Memory B cell (primary cell): ENCODE data around the gene CDCA3.
"Not testable (repeated sequence)": the region's sequence is repeated elsewhere in the genome, so short reads cannot be mapped to it uniquely, and the experiment has no call there.

ENCODE experiments used
- ATAC-seq: fragments of 150-1000 bp; cut with Tn5 transposase; 2 replicates; pipeline ENCODE4 v1.10.0; 2021; ENCODE audit warnings: low read depth, mild to moderate bottlenecking, moderate library complexity
- DNase-seq, 2 donors: peaks; one replicate each; pipeline ENCODE4 v3.0.0; 2022; ENCODE audit warnings: low spot score in 2 of 2
- H3K27ac Mint-ChIP-seq: one replicate; pipeline ENCODE4 v1.8.0; 2022; ENCODE audit warnings: mild to moderate bottlenecking, moderate library complexity, mixed read lengths
- H3K27me3 Mint-ChIP-seq: one replicate; pipeline ENCODE4 v1.8.0; 2022; ENCODE audit warnings: mixed read lengths
- H3K36me3 Mint-ChIP-seq: one replicate; pipeline ENCODE4 v1.8.0; 2022; ENCODE audit warnings: mild to moderate bottlenecking, mixed read lengths
- H3K4me1 Mint-ChIP-seq: one replicate; pipeline ENCODE4 v1.8.0; 2022; ENCODE audit warnings: mixed read lengths
- H3K4me3 Mint-ChIP-seq: one replicate; pipeline ENCODE4 v1.8.0; 2022; ENCODE audit warnings: mild to moderate bottlenecking, moderate library complexity, mixed read lengths
- H3K9me3 Mint-ChIP-seq: one replicate; pipeline ENCODE4 v1.8.0; 2022; ENCODE audit warnings: mixed read lengths

Gene CDCA3

DNA sequence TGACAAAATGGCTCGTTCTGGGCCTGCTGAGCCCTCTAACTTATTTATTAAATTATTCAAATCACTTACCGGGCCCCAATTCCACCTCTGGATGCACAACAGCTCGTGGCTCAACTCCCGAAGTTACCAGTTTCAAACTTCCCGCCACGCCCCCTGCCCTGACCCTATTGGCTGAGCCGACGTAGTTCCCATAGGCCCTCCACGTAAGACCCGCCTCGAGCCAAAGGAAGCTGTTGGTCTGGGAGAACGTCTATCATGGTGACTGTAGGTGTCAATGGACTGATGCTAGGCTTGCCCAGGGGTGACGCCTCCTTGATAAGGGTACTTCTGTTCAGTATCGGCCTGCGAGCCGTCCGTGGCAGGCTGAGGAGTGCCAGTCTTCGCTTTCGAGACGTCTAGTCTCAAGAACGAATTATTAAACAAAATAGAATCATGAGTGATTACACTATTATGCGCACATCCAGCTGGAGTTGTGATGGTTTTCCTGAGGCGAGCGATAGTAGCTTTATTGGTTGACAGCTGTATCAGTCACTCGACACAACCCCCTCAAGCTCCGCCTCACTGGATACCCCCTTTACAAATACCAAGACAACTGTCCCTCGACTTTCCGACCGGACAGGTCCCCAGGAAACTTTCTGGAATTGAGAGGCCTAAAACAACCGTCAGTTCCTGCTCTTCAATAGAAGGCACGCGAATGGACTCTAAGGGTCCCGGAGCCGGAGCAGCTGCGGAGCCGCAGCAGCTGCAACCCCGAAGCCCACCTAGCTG lies at the start of gene CDCA3:
Gene CDCA3, minus strand, starts transcription at position 134 of the 768 bp plus-strand sequence. CDS start 334 bp downstream, outside the sequence.
- Mint-ChIP-seq H3K4me3 (peak within 1 kb of the TSS; percentile 90), H3K27ac (peak within 1 kb of the TSS; percentile 84), H3K9me3 (no peaks in the 10 kb centered on the region), H3K27me3 (no peaks in the 10 kb centered on the region), H3K36me3 (peaks cover 8% of the 10 kb centered on the region), H3K4me1 (peaks cover 20% of the 10 kb centered on the region)
- peak; percentile 54 for ATAC-seq
- DNase-seq = peak; percentile 85 to 90

DNA sequence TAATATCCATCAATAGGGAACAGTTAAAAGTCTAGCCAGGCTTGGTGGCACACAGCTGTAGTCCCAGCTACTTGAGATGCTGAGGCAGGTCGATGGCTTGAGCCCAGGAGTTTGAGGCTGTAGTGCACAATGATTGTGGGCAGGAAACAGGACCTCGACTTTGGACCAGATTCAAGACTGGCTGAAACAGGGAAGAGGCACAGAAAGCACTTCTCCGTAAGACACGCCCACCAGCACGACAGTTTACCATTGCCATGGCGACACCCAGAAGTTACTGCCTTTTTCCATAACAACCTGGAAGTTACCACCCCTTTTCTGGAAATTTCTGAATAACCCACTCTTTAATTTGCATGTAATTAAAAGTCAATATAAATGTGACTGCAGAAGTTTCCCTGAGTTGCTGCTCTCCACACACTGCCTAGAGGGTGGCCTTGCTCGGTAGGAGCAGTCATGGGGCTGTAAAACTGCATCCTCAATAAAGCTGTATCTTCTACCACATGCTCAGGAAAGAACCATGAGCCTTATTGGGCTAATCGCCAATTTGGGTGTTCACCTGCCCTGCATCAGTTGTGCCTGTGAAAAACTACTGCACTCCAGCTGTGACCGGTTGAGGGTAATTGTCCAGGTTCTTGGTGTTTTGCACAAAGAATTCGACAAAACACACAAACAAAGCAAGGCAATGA lies 48.9 kb upstream of the CDCA3 start:
- H3K4me1 Mint-ChIP-seq = peaks cover 9% of the 10 kb centered on the region
- ATAC-seq (no peak), DNase-seq (no peak)
- H3K27me3 Mint-ChIP-seq = no peaks in the 10 kb centered on the region
- H3K9me3 Mint-ChIP-seq = no peaks in the 10 kb centered on the region
- no peak overlapping the region for H3K27ac Mint-ChIP-seq
- H3K4me3 Mint-ChIP-seq = no peak overlapping the region
- no peaks in the 10 kb centered on the region for H3K36me3 Mint-ChIP-seq

DNA sequence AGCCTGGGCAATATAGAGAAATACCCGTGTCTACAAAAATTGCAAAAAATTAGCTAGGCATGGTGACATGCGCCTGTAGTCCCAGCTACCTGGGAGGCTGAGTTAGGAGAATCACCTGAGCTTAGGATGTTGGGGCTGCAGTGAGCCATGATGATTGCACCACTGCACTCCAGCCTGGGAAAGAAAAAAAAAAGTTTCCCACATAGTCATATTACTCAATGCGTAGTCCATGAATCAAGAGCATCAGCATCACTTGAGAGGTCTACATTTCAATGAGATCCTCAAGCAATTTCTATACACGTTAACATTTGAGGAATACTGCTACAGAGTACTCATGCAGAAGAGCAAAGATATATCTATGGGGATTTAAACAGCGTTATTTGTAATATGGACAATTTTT lies 48.3 kb upstream of the CDCA3 start:
- no peak for ATAC-seq
- H3K4me1 Mint-ChIP-seq = peaks cover 9% of the 10 kb centered on the region

DNA sequence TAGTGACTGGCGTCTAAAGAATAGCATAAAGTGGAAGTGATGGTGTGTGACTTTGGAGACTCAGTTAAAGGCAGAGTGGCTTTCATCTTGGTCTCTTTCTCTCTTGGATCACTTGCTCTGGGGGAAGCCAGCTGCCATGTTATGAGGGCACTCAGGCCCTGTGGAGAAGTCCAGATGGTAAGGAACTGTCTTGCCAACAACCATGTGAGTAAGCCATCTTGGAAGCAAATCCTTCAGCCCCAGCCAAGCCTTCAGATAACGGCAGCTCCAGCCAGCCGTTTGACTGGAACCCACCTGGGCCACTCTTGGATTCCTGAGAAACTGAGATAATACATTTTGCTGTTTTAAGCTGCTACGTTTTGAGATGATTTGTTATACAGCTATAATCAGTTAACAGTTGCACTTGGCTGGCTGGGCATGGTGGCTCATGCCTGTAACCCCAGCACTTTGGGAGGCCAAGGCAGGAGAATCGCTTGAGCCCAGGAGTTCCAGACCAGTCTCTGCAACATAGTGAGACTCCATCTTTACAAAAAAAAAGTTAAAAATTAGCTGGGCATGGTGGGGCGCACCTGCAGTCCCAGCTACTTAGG lies 45.9 kb upstream of the CDCA3 start:
- Mint-ChIP-seq H3K4me3 (no peak overlapping the region), H3K4me1 (peaks cover 4% of the 10 kb centered on the region), H3K27ac (no peak overlapping the region), H3K36me3 (no peaks in the 10 kb centered on the region), H3K27me3 (no peaks in the 10 kb centered on the region), H3K9me3 (no peaks in the 10 kb centered on the region)
- no peak for ATAC-seq
- no peak for DNase-seq

More for the DNA sequence above, 48.3 kb upstream of the CDCA3 start:
- no peak for DNase-seq
- no peaks in the 10 kb centered on the region for H3K36me3 Mint-ChIP-seq
- no peak overlapping the region for H3K27ac Mint-ChIP-seq
- H3K27me3 Mint-ChIP-seq = no peaks in the 10 kb centered on the region
- H3K4me3 Mint-ChIP-seq = no peak overlapping the region
- no peaks in the 10 kb centered on the region for H3K9me3 Mint-ChIP-seq

DNA sequence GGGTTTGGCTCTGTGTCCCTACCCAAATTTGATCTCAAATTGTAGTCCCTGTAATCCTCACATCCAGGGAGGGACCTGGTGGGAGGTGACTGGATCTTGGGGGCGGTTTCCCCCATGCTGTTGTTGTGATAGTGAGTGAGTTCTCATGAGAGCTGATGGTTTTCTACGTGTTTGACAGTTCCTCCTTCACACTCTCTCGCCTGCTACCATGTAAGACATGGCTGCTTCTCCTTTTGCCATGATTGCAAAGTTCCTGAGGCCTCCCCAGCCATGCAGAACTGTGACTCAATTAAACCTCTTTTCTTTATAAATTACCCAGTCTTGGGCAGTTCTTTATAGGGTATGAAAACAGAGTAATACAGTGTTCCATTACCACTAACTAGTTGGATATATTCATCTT lies 43.2 kb upstream of the CDCA3 start:
- no peak for ATAC-seq
- Mint-ChIP-seq H3K27me3 (no peaks in the 10 kb centered on the region), H3K36me3 (no peaks in the 10 kb centered on the region), H3K4me3 (no peak overlapping the region), H3K27ac (no peak overlapping the region), H3K9me3 (no peaks in the 10 kb centered on the region), H3K4me1 (peaks cover 3% of the 10 kb centered on the region)
- no peak for DNase-seq

DNA sequence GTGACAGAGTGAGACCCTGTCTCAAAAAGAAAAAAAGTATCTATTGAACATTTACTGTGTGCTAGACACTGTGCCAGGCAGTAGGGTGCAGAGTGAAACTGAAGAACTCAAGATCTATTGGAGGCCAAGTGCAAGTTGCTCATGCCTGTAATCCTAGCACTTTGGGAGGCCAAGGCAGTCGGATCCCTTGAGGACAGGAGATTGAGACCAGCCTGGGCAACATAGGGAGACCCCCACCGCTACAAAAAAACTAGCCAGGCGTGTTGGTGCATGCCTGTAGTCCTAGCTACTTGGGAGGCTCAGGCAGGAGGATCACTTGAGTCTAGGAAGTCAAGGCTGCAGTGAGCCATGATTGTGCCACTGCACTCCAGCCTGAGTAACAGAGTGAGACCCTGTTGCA lies 41.6 kb upstream of the CDCA3 start:
- not testable (repeated sequence) for H3K36me3 Mint-ChIP-seq, ATAC-seq, H3K4me1 Mint-ChIP-seq, H3K27me3 Mint-ChIP-seq, H3K27ac Mint-ChIP-seq, H3K9me3 Mint-ChIP-seq, DNase-seq
- H3K4me3 Mint-ChIP-seq = peak overlapping the region; percentile 24

DNA sequence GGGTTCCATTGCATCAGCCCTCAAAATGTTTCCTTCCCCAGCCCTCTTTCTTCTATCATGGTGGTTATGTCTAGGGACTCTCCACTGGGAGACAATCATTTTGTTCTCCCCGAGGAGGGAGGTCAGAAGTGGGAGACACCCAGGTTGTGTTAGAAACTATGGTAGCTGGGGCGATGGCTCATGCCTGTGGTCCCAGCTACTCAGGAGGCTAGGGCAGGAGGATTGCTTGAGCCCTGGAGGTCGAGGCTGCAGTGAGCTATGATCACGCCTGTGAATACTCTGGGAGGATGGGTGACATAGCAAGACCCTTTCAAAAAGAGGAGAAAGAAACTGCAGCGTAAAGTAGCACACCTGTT lies 40.5 kb upstream of the CDCA3 start:
- no peaks in the 10 kb centered on the region for H3K9me3 Mint-ChIP-seq
- H3K4me1 Mint-ChIP-seq = peaks cover 2% of the 10 kb centered on the region
- ATAC-seq (no peak), DNase-seq (no peak)
- H3K27me3 Mint-ChIP-seq = no peaks in the 10 kb centered on the region
- H3K27ac Mint-ChIP-seq = peak overlapping the region; percentile 91
- H3K36me3 Mint-ChIP-seq = no peaks in the 10 kb centered on the region
- H3K4me3 Mint-ChIP-seq = peak overlapping the region; percentile 85

DNA sequence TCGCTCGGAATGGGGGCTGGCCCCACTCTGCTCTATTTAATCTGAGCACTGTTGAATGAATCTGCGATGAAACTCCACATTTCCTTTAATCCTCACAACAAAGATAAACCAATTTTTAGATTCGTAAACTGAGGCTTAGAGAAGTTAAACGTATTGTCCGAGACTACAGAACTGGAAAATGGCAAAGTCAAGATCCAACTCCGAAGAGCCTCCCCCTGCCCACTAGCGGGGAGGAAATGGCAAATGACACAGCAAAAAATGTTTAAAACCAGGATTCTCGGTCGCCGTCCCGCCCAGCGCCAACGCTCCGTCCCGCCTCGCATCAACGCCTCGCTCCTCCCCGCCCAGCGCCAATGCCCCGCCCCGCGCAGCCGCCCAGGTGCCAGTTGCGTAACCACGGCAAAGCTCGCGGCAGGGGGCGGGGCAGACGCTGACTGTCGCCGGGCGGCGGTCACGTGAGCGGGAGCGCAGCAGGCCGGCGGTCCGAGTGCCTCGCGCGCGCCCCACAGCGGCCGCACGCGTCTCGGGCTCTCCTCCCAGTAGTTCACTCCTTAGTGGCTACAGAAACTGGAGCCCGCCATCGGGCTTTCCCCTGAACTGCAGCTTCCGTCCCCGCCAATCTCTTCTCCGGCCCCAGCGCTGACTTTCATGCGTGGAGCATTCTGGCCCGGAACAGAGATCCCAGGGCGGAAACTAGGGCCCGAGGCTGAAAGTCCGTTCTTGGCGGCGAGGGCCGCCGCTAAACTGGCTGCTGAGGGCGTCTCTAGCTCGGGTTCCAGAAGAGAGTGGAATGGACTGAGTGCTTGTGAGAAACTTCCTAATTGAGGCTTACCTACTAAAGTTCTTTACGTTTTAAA lies 39.9 kb upstream of the CDCA3 start:
- H3K9me3 Mint-ChIP-seq = no peaks in the 10 kb centered on the region
- no peaks in the 10 kb centered on the region for H3K36me3 Mint-ChIP-seq
- DNase-seq (peak; percentile 96 to 98), ATAC-seq (peak; percentile 92)
- peak overlapping the region; percentile 91 for H3K27ac Mint-ChIP-seq
- H3K27me3 Mint-ChIP-seq = no peaks in the 10 kb centered on the region
- H3K4me3 Mint-ChIP-seq = peak overlapping the region; percentile 85
- peaks cover 2% of the 10 kb centered on the region for H3K4me1 Mint-ChIP-seq

DNA sequence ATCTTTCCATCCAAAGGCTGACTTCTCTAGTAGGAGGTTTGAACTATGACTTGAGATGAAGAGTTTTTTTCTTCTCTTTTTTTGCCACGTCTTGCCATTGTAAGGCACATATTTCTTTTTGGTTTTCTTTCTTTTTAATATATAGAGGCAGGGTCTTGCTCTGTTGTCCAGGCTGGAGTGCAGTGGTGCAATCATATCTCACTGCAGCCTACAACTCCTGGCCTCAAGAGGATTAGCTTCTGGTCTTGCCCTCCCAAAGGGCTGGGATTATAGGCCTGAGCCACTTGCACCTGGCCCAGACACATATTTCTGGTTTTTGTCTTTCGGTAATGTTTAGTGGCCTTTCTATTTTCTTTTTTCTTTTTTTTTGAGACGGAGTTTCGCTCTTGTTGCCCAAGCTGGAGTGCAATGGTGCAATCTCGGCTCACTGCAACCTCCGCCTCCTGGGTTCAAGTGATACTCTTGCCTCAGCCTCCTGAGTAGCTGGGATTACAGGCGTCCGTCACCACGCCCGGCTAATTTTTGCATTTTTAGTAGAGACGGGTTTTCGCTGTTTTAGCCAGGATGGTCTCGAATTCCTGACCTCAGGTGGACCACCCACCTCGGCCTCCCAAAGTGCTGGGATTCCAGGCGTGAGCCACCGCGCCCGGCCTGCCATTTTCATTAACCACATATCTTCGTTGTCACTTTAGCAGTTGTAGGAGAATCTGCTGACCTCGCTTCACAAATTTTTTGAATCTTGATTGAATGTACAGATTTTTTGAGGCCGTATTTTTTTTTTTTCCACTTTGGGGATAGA lies 38.9 kb upstream of the CDCA3 start:
- not testable (repeated sequence) for ATAC-seq, H3K27ac Mint-ChIP-seq, DNase-seq, H3K36me3 Mint-ChIP-seq, H3K4me3 Mint-ChIP-seq, H3K9me3 Mint-ChIP-seq, H3K4me1 Mint-ChIP-seq, H3K27me3 Mint-ChIP-seq

DNA sequence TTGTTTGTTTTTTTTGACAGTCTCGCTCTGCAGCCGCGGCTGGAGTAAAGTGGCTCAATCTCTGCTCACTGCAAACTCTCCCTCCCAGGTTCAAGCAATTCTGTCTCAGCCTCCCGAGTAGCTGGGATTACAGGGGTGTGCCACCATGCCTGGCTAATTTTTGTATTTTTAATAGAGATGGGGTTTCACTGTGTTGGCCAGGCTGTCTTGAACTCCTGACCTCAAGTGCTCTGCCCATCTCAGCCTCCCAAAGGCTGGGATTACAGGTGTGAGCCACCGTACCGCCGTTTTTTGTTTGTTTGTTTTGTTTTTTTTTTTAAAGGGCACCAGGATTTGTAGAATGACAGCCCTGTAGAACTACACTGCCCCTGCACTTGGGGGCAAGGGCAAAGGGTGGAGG lies 37.7 kb upstream of the CDCA3 start:
- not testable (repeated sequence) for ATAC-seq, H3K4me3 Mint-ChIP-seq, H3K9me3 Mint-ChIP-seq, H3K27ac Mint-ChIP-seq, H3K36me3 Mint-ChIP-seq, H3K27me3 Mint-ChIP-seq, H3K4me1 Mint-ChIP-seq, DNase-seq

DNA sequence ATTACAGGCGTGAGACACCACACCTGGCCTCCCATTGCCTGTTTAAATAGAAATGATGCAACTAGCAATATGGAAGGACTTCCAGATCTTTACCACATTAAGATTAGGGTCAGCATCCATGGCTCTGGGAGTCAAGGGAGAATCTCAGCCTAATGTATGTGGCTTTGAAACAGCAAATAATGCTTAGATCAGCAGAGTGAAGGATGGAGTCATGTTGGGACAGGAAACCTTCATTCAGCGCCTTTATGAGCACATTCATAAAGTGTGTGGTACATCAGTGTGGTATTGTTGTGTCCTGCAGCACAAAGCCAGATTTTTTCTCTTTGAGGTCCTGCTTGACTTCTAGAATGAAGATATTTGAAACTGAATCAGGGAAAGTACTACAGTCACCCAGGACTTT lies 37.3 kb upstream of the CDCA3 start:
- Mint-ChIP-seq H3K27me3 (no peaks in the 10 kb centered on the region), H3K4me3 (no peak overlapping the region), H3K9me3 (no peaks in the 10 kb centered on the region), H3K36me3 (peaks cover 4% of the 10 kb centered on the region), H3K4me1 (peaks cover 2% of the 10 kb centered on the region), H3K27ac (no peak overlapping the region)
- no peak for DNase-seq
- no peak for ATAC-seq

DNA sequence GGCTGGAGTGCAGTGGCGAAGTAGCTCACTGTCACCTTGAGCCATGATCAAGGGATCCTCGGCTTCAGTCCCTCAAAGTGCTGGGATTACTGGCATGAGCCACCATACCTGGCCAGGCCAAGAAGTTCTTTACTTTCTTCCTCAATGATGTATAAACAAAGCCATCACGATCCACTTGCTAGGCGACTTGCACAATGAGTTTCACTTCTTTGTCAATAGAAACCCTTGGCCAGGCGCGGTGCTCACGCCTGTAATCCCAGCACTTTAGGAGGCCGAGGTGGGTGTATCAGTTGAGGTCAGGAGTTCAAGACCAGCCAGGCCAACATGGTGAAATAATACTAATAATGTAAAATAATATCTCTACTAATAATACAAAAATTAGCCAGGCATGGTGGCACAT lies 36.4 kb upstream of the CDCA3 start:
- DNase-seq (no peak), ATAC-seq (no peak)
- peaks cover 4% of the 10 kb centered on the region for H3K36me3 Mint-ChIP-seq
- H3K4me3 Mint-ChIP-seq = no peak overlapping the region
- no peaks in the 10 kb centered on the region for H3K9me3 Mint-ChIP-seq
- H3K4me1 Mint-ChIP-seq = peaks cover 2% of the 10 kb centered on the region
- H3K27ac Mint-ChIP-seq = no peak overlapping the region
- H3K27me3 Mint-ChIP-seq = no peaks in the 10 kb centered on the region

DNA sequence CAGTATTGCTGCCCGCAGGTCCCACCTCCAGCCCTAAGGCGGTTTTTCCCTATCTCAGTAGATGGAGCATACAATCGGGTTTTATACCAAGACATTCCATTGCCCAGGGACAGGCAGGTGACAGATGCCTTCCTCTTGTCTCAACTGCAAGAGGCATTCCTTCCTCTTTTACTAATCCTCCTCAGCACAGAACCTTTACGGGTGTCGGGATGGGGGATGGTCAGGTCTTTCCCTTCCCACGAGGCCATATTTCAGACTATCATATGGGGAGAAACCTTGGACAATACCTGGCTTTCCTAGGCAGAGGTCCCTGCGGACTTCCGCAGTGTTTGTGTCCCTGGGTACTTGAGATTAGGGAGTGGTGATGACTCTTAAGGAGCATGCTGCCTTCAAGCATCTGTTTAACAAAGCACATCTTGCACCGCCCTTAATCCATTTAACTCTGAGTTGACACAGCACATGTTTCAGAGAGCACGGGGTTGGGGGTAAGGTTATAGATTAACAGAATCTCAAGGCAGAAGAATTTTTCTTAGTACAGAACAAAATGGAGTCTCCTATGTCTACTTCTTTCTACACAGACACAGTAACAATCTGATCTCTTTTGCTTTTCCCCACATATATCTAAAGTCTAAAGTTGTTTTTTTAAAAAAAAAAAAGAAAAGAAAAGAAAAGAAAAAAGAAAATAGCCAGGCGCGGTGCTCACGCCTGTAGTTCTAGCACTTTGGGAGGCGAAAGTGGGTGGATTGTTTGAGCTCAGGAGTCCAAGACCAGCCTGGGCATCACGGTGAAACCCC lies 35.3 kb upstream of the CDCA3 start:
- H3K27me3 Mint-ChIP-seq, H3K9me3 Mint-ChIP-seq, ATAC-seq, DNase-seq, H3K4me1 Mint-ChIP-seq, H3K36me3 Mint-ChIP-seq, H3K27ac Mint-ChIP-seq, H3K4me3 Mint-ChIP-seq: not testable (repeated sequence)
